COR-L47 (cell line): ENCODE results near the gene CORO2B.

ENCODE experiments used
- DNase-seq: peaks from one replicate; lab custom pipeline; 2025; lab: John Stamatoyannopoulos, UW

CORO2B gene

GRCh38 chr15:68774120-68774519 is 195.3 kb downstream of the CORO2B start:
- DNase-seq, result no peak

GRCh38 chr15:68774521-68775235 is 195.9 kb downstream of the CORO2B start:
- DNase-seq, result no peak

GRCh38 chr15:68775236-68775577 is 196.4 kb downstream of the CORO2B start:
- no peak for DNase-seq

- no peak for DNase-seq
These were observed 197.1 kb downstream of the CORO2B start for GRCh38 chr15:68775671-68776476.

GRCh38 chr15:68776477-68777270 is 197.9 kb downstream of the CORO2B start:
- DNase-seq, result no peak
